ENCODE results near the gene IFITM5. TPM values are rescaled to one million over a fixed set of nuclear protein-coding genes. Genes with fewer than 3 reads are reported as not detected.
"Not testable (repeated sequence)": the region's sequence is repeated elsewhere in the genome, so short reads cannot be mapped to it uniquely, and the experiment has no call there.

IFITM5 gene
- total and polyA plus RNA-seq, 2 experiments from 2014 or later, result not detected

DNA sequence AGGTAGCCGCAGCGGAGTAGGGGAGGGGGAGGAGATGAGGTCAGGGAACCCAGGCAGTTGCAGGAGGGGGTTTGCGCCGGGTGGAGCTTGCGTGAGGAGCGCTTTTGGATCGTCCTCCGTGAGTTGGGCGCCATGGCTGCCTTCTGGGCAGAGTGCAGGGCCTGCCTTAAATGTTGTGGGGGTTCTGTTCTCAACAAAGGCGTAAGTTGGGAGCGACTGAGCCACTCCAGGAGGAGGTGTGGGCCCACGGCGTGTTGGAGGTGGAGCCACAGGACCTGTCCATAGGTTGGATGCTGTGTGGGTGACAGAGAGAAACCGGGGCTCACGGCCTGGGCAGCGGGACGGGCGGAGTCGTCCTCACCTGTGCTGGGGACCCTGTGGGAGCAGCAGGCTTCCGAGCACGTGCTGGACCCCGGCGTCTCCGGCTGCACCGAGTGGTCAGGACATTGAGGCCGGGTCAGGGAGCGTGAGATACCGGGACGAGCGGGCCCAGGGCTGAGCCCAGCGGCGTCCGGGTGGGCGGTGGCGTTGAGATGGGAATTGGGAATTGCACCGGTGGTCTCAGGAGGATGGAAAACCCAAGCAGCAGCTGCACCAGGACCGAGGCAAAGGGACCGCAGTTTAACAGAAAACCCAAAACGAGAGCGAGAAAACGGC lies 11.4 kb downstream of the IFITM5 start:
- Histone ChIP-seq H3K4me2 (peak overlapping the region; percentile 98), H3K79me2 (no peaks in the 10 kb centered on the region), H2AFZ (peak overlapping the region; percentile 76), H3K9me2 (replicated peaks; ENCODE audit: insufficient read depth) (no peaks in the 10 kb centered on the region), H3K36me3 (replicated peaks; ENCODE audit: insufficient read depth, low read depth) (no peaks in the 10 kb centered on the region), H3K27ac (no peak overlapping the region), H3K27me3 (no peaks in the 10 kb centered on the region), H4K20me1 (ENCODE audit: insufficient read depth, poor library complexity, severe bottlenecking) (no peaks in the 10 kb centered on the region), H3K4me3 (peak overlapping the region; percentile 99), H3K9me3 (ENCODE audit: low read depth) (no peaks in the 10 kb centered on the region), H3K4me1 (ENCODE audit: insufficient read depth) (peaks cover 19% of the 10 kb centered on the region)
- no peak for TF ChIP-seq CTCF (IDR thresholded peaks at IDR 0.05; ENCODE audit: poor library complexity)
- no peak for TF ChIP-seq EZH2 (IDR thresholded peaks at IDR 0.05; ENCODE audit: borderline replicate concordance)
- TF ChIP-seq EZH2phosphoT487 (IDR thresholded peaks at IDR 0.05; ENCODE audit: low read depth, severe bottlenecking, unreplicated experiment), result no peak
- no peak for DNase-seq (ENCODE audit: low spot score)
- 45% methylated on average over 41 of the region's 41 CpGs for WGBS (ENCODE audit: low lambda C conversion rate, missing lambda C conversion rate)

DNA sequence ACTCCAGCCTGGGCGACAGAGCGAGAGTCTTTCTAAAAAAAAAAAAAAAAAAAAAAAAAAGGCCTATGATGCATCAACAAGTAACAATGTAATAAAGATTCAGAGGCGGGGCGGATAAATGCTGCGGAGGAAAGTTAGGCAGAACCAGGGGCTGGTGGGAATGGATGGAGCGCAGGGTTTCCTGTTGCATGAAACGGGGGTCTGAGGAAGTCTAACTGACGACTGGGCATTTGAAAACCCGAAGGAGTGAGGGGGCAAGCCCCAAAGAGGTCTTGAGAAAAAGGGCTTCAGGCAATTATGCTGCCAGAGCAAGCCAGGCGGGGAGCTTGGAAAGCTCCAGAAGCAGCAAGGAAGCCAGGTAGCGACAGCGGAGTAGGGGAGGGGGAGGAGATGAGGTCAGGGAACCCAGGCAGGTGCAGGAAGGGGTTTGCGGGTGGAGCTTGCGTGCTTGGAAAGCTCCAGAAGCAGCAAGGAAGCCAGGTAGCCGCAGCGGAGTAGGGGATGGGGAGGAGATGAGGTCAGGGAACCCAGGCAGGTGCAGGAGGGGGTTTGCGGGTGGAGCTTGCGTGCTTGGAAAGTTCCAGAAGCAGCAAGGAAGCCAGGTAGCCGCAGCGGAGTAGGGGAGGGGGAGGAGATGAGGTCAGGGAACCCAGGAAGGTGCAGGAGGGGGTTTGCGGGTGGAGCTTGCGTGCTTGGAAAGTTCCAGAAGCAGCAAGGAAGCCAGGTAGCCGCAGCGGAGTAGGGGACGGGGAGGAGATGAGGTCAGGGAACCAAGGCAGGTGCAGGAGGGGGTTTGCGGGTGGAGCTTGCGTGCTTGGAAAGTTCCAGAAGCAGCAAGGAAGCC lies 12.1 kb downstream of the IFITM5 start:
- H2AFZ ChIP-seq; H3K79me2 ChIP-seq; H3K9me2 ChIP-seq (replicated peaks; ENCODE audit: insufficient read depth); H3K4me3 ChIP-seq; H3K36me3 ChIP-seq (replicated peaks; ENCODE audit: insufficient read depth, low read depth); H3K9me3 ChIP-seq (ENCODE audit: low read depth); H3K27me3 ChIP-seq; H3K27ac ChIP-seq; DNase-seq (ENCODE audit: low spot score); H3K4me2 ChIP-seq; H4K20me1 ChIP-seq (ENCODE audit: insufficient read depth, poor library complexity, severe bottlenecking): not testable (repeated sequence)
- WGBS (ENCODE audit: low lambda C conversion rate, missing lambda C conversion rate), result 90% methylated on average over 13 of the region's 27 CpGs
- peaks cover 19% of the 10 kb centered on the region for H3K4me1 ChIP-seq (ENCODE audit: insufficient read depth)

DNA sequence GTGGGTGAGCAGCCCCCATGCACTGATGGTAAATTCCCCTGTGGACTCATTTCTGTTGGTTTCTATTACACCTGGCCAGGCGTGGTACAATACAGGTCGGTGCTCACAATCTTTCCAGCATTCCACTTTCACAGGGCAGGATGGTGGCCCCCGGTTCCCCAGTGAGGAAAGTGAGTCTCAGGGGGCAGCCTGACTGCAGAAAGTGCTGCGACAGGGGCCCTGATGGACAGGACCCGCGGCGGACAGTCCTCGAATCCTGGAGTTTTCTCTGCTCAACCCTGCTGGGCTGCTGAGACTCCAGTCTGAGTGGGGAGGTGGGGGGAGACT lies 13.5 kb downstream of the IFITM5 start:
- Histone ChIP-seq H2AFZ (no peak overlapping the region), H3K27me3 (no peaks in the 10 kb centered on the region), H3K36me3 (replicated peaks; ENCODE audit: insufficient read depth, low read depth) (no peaks in the 10 kb centered on the region), H3K4me3 (no peak overlapping the region), H4K20me1 (ENCODE audit: insufficient read depth, poor library complexity, severe bottlenecking) (no peaks in the 10 kb centered on the region), H3K4me1 (ENCODE audit: insufficient read depth) (peaks cover 19% of the 10 kb centered on the region), H3K9me3 (ENCODE audit: low read depth) (no peaks in the 10 kb centered on the region), H3K9me2 (replicated peaks; ENCODE audit: insufficient read depth) (no peaks in the 10 kb centered on the region), H3K79me2 (no peaks in the 10 kb centered on the region), H3K4me2 (no peak overlapping the region), H3K27ac (no peak overlapping the region)
- DNase-seq (ENCODE audit: low spot score), result no peak
- TF ChIP-seq EZH2 (IDR thresholded peaks at IDR 0.05; ENCODE audit: borderline replicate concordance) (no peak), CTCF (IDR thresholded peaks at IDR 0.05; ENCODE audit: poor library complexity) (no peak), EZH2phosphoT487 (IDR thresholded peaks at IDR 0.05; ENCODE audit: low read depth, severe bottlenecking, unreplicated experiment) (no peak)
- WGBS (ENCODE audit: low lambda C conversion rate, missing lambda C conversion rate), result 93% methylated on average over 8 of the region's 8 CpGs
